ENCODE results near the gene LRRC27. TPM values are rescaled to one million over a fixed set of nuclear protein-coding genes. Genes with fewer than 3 reads are reported as not detected.

The LRRC27 gene
- total and polyA plus RNA-seq, 4 experiments from 2014 or later: 0.90 to 3.8 (median 3.0) TPM

- H3K4me3 Mint-ChIP-seq: no peak overlapping the region
- H3K36me3 ChIP-seq (ENCODE audit: insufficient read depth, low read length): no peaks in the 10 kb centered on the region
- H3K27ac ChIP-seq (ENCODE audit: low read depth, low read length): no peak overlapping the region
- H3K9me3 ChIP-seq (ENCODE audit: control insufficient read depth in 1 of 2, low read length in 2 of 2): no peaks in the 10 kb centered on the region
- H3K27me3 ChIP-seq (ENCODE audit: insufficient read depth, low read length): no peaks in the 10 kb centered on the region
- H3K9me3 Mint-ChIP-seq: peaks cover 0 to 2% (median 0%) of the 10 kb centered on the region in 8 donors
- CTCF ChIA-PET (ENCODE audit: partially characterized antibody): no interaction called here
- DNase-seq: no peak
- peaks cover 1 to 3% of the 10 kb centered on the region in 2 donors for H3K27me3 Mint-ChIP-seq
- no peak overlapping the region for H3K27ac Mint-ChIP-seq
- peaks cover 0 to 2% of the 10 kb centered on the region in 2 donors for H3K36me3 Mint-ChIP-seq
- H3K4me3 ChIP-seq (ENCODE audit: low read length in 2 of 2): no peak overlapping the region
- peaks cover 2 to 5% (median 4%) of the 10 kb centered on the region in 4 donors for H3K4me1 Mint-ChIP-seq
- POLR2A ChIA-PET (ENCODE audit: partially characterized antibody): no interaction called here
- peaks cover 9% of the 10 kb centered on the region for H3K4me1 ChIP-seq (ENCODE audit: insufficient read depth, low read length)
- intact Hi-C loops (cut with micrococcal nuclease): no loop called here
These were observed 28.5 kb upstream of the LRRC27 start for GRCh38 chr10:132303361-132304115.

DNA sequence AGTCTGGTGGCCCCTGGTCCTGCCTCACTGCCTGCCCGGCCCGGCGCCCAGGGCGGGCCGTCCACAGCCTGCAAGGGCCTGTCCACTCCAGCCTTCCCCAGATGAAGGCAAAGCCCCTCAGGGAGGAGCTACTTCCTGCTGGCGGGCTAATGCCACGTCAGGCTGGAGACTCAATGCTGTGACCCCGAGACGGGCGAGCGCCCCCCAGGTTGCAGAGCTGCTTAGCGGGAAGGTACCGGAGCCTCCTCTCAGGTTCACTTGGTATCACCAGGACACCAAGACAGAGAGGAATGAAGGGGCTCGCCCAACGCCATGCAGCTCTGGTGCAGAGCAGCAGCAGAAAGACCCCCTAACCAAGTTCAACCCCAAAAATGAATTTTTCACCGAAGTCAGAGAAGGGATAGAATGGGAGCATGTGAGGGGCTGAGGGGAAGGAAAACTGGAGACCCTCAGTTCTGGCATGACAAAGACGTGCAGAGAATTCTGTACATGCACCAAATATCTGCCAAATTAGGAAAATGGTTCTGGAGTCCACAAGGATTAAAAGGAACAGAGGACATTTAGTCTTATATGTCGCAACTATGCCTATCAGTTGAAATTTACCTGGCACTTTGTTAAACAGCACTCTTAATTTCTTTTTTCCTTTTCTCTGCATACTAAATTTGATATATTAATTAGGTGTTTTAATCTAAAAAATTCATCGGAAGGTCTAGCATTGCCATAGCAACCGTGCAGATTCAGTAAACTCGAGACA is 27.1 kb upstream of the LRRC27 start:
- H3K27ac Mint-ChIP-seq: no peak overlapping the region
- H3K27me3 Mint-ChIP-seq: peaks cover 0 to 3% of the 10 kb centered on the region in 2 donors
- H3K36me3 Mint-ChIP-seq: peaks cover 0 to 2% of the 10 kb centered on the region in 2 donors
- Histone ChIP-seq H3K36me3 (ENCODE audit: insufficient read depth, low read length) (no peaks in the 10 kb centered on the region), H3K9me3 (ENCODE audit: control insufficient read depth in 1 of 2, low read length in 2 of 2) (no peaks in the 10 kb centered on the region), H3K4me1 (ENCODE audit: insufficient read depth, low read length) (peaks cover 15% of the 10 kb centered on the region), H3K27me3 (ENCODE audit: insufficient read depth, low read length) (no peaks in the 10 kb centered on the region), H3K4me3 (ENCODE audit: low read length in 2 of 2) (no peak overlapping the region), H3K27ac (ENCODE audit: low read depth, low read length) (no peak overlapping the region)
- CTCF ChIA-PET (ENCODE audit: partially characterized antibody): no interaction called here
- POLR2A ChIA-PET (ENCODE audit: partially characterized antibody): no interaction called here
- H3K4me3 Mint-ChIP-seq: peak overlapping the region in 2 of 8 donors; percentile 21 to 57
- H3K9me3 Mint-ChIP-seq: peaks cover 0 to 2% (median 0%) of the 10 kb centered on the region in 8 donors
- peaks cover 2 to 8% (median 6%) of the 10 kb centered on the region in 4 donors for H3K4me1 Mint-ChIP-seq
- intact Hi-C loops (cut with micrococcal nuclease): loop anchor here (5.0 kb wide), 2 partner anchors 47 to 148 kb away; no protein-coding TSS in a partner anchor
- no peak for DNase-seq

DNA sequence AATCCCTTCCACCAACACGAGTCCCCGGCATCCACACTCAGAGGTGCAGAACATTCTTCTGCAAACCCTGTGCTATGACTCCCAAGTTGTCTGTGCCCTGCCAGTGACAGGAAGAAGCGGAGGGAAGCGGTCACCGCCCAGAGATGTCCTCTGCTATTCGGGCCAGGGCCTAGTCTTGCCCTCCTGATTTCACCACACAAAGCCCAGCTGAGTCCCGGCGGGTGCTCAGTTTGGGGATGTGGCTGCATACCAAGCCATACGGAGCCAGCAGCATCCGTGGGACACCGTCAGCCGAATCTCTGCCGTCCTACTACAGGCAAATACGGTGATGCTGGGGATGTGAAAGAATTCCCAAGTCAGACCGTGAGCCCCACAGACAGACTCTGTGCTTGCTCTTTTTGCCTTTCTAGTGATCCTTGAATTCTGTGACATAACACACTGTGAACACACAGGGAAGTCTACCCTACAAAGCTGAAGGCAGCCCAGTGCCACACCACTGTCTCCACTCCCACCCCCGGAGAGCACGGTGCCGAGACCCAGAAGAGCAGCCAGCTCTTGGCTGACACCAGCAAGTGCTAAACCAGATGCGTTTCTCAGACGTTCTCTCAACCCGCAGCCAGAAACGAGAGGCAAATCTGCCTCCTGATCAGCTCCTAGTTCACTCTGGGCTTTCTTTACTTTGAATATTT is 26.2 kb upstream of the LRRC27 start:
- Mint-ChIP-seq H3K4me1 (peaks cover 2 to 8% (median 6%) of the 10 kb centered on the region in 4 donors), H3K27me3 (peaks cover 0 to 3% of the 10 kb centered on the region in 2 donors), H3K27ac (peak overlapping the region in 2 of 7 donors; percentile 12 to 68), H3K36me3 (peaks cover 0 to 2% of the 10 kb centered on the region in 2 donors), H3K4me3 (peak overlapping the region; percentile 27 to 91 (median 62)), H3K9me3 (peaks cover 0 to 2% (median 0%) of the 10 kb centered on the region in 8 donors)
- no peaks in the 10 kb centered on the region for H3K36me3 ChIP-seq (ENCODE audit: insufficient read depth, low read length)
- CTCF ChIA-PET (ENCODE audit: partially characterized antibody): no interaction called here
- POLR2A ChIA-PET (ENCODE audit: partially characterized antibody): no interaction called here
- no peak for DNase-seq
- H3K4me1 ChIP-seq (ENCODE audit: insufficient read depth, low read length): peaks cover 15% of the 10 kb centered on the region
- no peaks in the 10 kb centered on the region for H3K27me3 ChIP-seq (ENCODE audit: insufficient read depth, low read length)
- H3K9me3 ChIP-seq (ENCODE audit: control insufficient read depth in 1 of 2, low read length in 2 of 2): no peaks in the 10 kb centered on the region
- intact Hi-C loops (cut with micrococcal nuclease): loop anchor here (2.0 to 5.0 kb wide), 4 partner anchors 47 to 148 kb away; no protein-coding TSS in a partner anchor
- H3K27ac ChIP-seq (ENCODE audit: low read depth, low read length): no peak overlapping the region
- H3K4me3 ChIP-seq (ENCODE audit: low read length in 2 of 2): no peak overlapping the region

GRCh38 chr10:132306343-132306685 is 25.7 kb upstream of the LRRC27 start:
- peak overlapping the region; percentile 30 to 91 (median 84) for H3K4me3 Mint-ChIP-seq
- CTCF ChIA-PET (ENCODE audit: partially characterized antibody): no interaction called here
- H3K27ac ChIP-seq (ENCODE audit: low read depth, low read length): no peak overlapping the region
- H3K4me1 ChIP-seq (ENCODE audit: insufficient read depth, low read length): peaks cover 15% of the 10 kb centered on the region
- peaks cover 0 to 3% of the 10 kb centered on the region in 2 donors for H3K27me3 Mint-ChIP-seq
- H3K27ac Mint-ChIP-seq: peak overlapping the region in 1 of 7 donors; percentile 68
- POLR2A ChIA-PET (ENCODE audit: partially characterized antibody): interaction anchor here (1.0 kb wide), 1 partner anchor 25 kb away, joined by 4 read pairs; the partner anchor contains the start of gene LRRC27
- no peak for DNase-seq
- peaks cover 2 to 8% (median 6%) of the 10 kb centered on the region in 4 donors for H3K4me1 Mint-ChIP-seq
- intact Hi-C loops (cut with micrococcal nuclease): loop anchor here (2.0 to 5.0 kb wide), 4 partner anchors 46 to 149 kb away; no protein-coding TSS in a partner anchor
- peaks cover 0 to 2% (median 0%) of the 10 kb centered on the region in 8 donors for H3K9me3 Mint-ChIP-seq
- H3K36me3 Mint-ChIP-seq: peaks cover 0 to 2% of the 10 kb centered on the region in 2 donors
- no peaks in the 10 kb centered on the region for H3K27me3 ChIP-seq (ENCODE audit: insufficient read depth, low read length)
- H3K9me3 ChIP-seq (ENCODE audit: control insufficient read depth in 1 of 2, low read length in 2 of 2): no peaks in the 10 kb centered on the region
- no peaks in the 10 kb centered on the region for H3K36me3 ChIP-seq (ENCODE audit: insufficient read depth, low read length)
- peak overlapping the region in 1 of 2 donors; percentile 45 for H3K4me3 ChIP-seq (ENCODE audit: low read length in 2 of 2)

- Histone ChIP-seq H3K4me1 (ENCODE audit: insufficient read depth, low read length) (peaks cover 15% of the 10 kb centered on the region), H3K27me3 (ENCODE audit: insufficient read depth, low read length) (no peaks in the 10 kb centered on the region), H3K27ac (ENCODE audit: low read depth, low read length) (no peak overlapping the region), H3K9me3 (ENCODE audit: control insufficient read depth in 1 of 2, low read length in 2 of 2) (no peaks in the 10 kb centered on the region), H3K4me3 (ENCODE audit: low read length in 2 of 2) (peak overlapping the region in 1 of 2 donors; percentile 45), H3K36me3 (ENCODE audit: insufficient read depth, low read length) (no peaks in the 10 kb centered on the region)
- intact Hi-C loops (cut with micrococcal nuclease): loop anchor here (2.0 to 5.0 kb wide), 4 partner anchors 45 to 150 kb away; no protein-coding TSS in a partner anchor
- ChIA-PET POLR2A (ENCODE audit: partially characterized antibody) (interaction anchor here (1.0 kb wide), 1 partner anchor 24 kb away, joined by 4 read pairs; the partner anchor contains the start of gene LRRC27), CTCF (ENCODE audit: partially characterized antibody) (no interaction called here)
- Mint-ChIP-seq H3K36me3 (peaks cover 0 to 2% of the 10 kb centered on the region in 2 donors), H3K27ac (peak overlapping the region in 3 of 7 donors; percentile 50 to 73 (median 62)), H3K4me3 (peak overlapping the region; percentile 79 to 91 (median 84)), H3K27me3 (peaks cover 1 to 3% of the 10 kb centered on the region in 2 donors), H3K4me1 (peaks cover 2 to 8% (median 6%) of the 10 kb centered on the region in 4 donors), H3K9me3 (no peaks in the 10 kb centered on the region)
- peak; percentile 34 to 59 (median 43) for DNase-seq
These were observed 24.9 kb upstream of the LRRC27 start for GRCh38 chr10:132306864-132307751.

GRCh38 chr10:132307823-132308586 is 24.0 kb upstream of the LRRC27 start, which contains the start of gene STK32C:
TSS of gene STK32C (minus strand) at chr10:132307950. CDS start at chr10:132307833, 117 bp downstream.
- Histone ChIP-seq H3K4me1 (ENCODE audit: insufficient read depth, low read length) (peaks cover 15% of the 10 kb centered on the region), H3K27ac (ENCODE audit: low read depth, low read length) (no peak within 1 kb of the TSS), H3K36me3 (ENCODE audit: insufficient read depth, low read length) (no peaks in the 10 kb centered on the region), H3K4me3 (ENCODE audit: low read length in 2 of 2) (peak within 1 kb of the TSS; percentile 6 to 60), H3K9me3 (ENCODE audit: control insufficient read depth in 1 of 2, low read length in 2 of 2) (no peaks in the 10 kb centered on the region), H3K27me3 (ENCODE audit: insufficient read depth, low read length) (no peaks in the 10 kb centered on the region)
- peak within 1 kb of the TSS in 5 of 7 donors; percentile 62 to 79 (median 75) for H3K27ac Mint-ChIP-seq
- H3K4me1 Mint-ChIP-seq: peaks cover 2 to 8% (median 6%) of the 10 kb centered on the region in 4 donors
- no peaks in the 10 kb centered on the region for H3K9me3 Mint-ChIP-seq
- peaks cover 1 to 3% of the 10 kb centered on the region in 2 donors for H3K27me3 Mint-ChIP-seq
- peak within 1 kb of the TSS; percentile 80 to 91 (median 86) for H3K4me3 Mint-ChIP-seq
- peaks cover 0 to 2% of the 10 kb centered on the region in 2 donors for H3K36me3 Mint-ChIP-seq
- peak; percentile 85 to 89 (median 88) for DNase-seq
- ChIA-PET CTCF (ENCODE audit: partially characterized antibody) (no interaction called here), POLR2A (ENCODE audit: partially characterized antibody) (no interaction called here)
- intact Hi-C loops (cut with micrococcal nuclease): loop anchor here (1.0 to 5.0 kb wide), 8 partner anchors 24 to 407 kb away; partner anchors contain the start of genes INPP5A, LRRC27 and PPP2R2D

All from CD4-positive, alpha-beta memory T cell (primary cell).